ENCODE results near the gene SORT1.

- no peak for TF ChIP-seq CTCF (IDR thresholded peaks at IDR 0.05; ENCODE audit: low read depth, low read length, missing input control)
- TF ChIP-seq REST (IDR thresholded peaks at IDR 0.05) = no peak
- no peak for TF ChIP-seq GABPA (IDR thresholded peaks at IDR 0.05 in 1 of 2, conservative IDR thresholded peaks at IDR 0.05 in 1 of 2)
- no peak for TF ChIP-seq EGR1 (IDR thresholded peaks at IDR 0.05; ENCODE audit: low read depth in 2 of 2)
- no peak for TF ChIP-seq FOXA2 (IDR thresholded peaks at IDR 0.05)
- TF ChIP-seq MAX (IDR thresholded peaks at IDR 0.05) = no peak
- TF ChIP-seq ZBTB33 (IDR thresholded peaks at IDR 0.05) = no peak
- no peak for TF ChIP-seq RAD21 (IDR thresholded peaks at IDR 0.05)
- TF ChIP-seq HNF4G (IDR thresholded peaks at IDR 0.05) = no peak
- no peak for TF ChIP-seq YY1 (IDR thresholded peaks at IDR 0.05)
Observed at GRCh38 chr1:109444346-109444745, 46.6 kb upstream of the SORT1 start.

All from liver (tissue), 3 donors.